ENCODE data around the gene TM2D3. TPM values are rescaled to one million over a fixed set of nuclear protein-coding genes. Genes with fewer than 3 reads are reported as not detected.

The TM2D3 gene
- total RNA-seq, 1 experiment from 2014 or later = 34.9 TPM

DNA sequence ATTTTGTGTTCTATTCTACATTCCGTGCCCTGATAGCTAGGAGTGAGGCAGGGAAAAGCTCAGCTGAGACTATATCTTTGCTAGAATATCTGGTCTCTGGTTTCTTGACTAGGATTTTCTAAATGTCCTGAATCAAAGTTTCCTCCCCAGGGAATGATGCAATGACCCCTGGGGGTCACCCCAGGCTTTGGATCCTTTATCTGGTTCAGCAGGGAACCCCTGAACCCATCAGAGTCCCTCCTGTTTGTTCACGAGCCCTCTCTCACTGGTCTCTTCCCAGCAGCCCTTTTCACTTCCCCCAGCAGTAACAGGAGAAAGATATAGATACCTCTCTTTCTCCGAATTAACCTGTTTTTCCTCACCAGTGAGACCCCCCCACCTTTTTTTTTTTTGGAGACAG, 14.3 kb downstream of the TM2D3 start:
- no peak overlapping the region for H4K5ac ChIP-seq (ENCODE audit: insufficient read length, low read depth, low read length)
- Mint-ChIP-seq H3K9me3 (no peaks in the 10 kb centered on the region), H3K27ac (peak overlapping the region in 2 of 3 experiments; percentile 49 to 63; a peak in 4 of 7 replicates), H3K4me1 (peaks cover 14 to 16% of the 10 kb centered on the region in 2 experiments), H3K36me3 (ENCODE audit: insufficient read depth in 1 of 3, low read depth in 3 of 3) (peaks cover 0 to 23% (median 20%) of the 10 kb centered on the region in 3 experiments; a peak in 5 of 7 replicates), H3K4me3 (no peak overlapping the region), H3K27me3 (ENCODE audit: low read depth) (no peaks in the 10 kb centered on the region)
- peaks cover 2% of the 10 kb centered on the region for H3K79me1 ChIP-seq (ENCODE audit: insufficient read depth, low read depth, low read length, poor library complexity, severe bottlenecking)
- no peak overlapping the region for H2BK5ac ChIP-seq (ENCODE audit: insufficient read length, low read length)
- no peak overlapping the region for H2BK20ac ChIP-seq (ENCODE audit: low read depth, low read length, poor library complexity, severe bottlenecking)
- no peaks in the 10 kb centered on the region for H3K9me3 ChIP-seq (ENCODE audit: control insufficient read depth, low read depth, low read length)
- H2BK120ac ChIP-seq (ENCODE audit: low read depth, low read length, poor library complexity, severe bottlenecking) = no peak overlapping the region
- WGBS (ENCODE audit: extremely low coverage, insufficient read length, low lambda C conversion rate) = no CpG with 5 or more reads among the region's 3 CpGs
- no peaks in the 10 kb centered on the region for H3K23me2 ChIP-seq (ENCODE audit: insufficient read length, low read depth, low read length, poor library complexity, severe bottlenecking)
- no peak overlapping the region for H4K8ac ChIP-seq (replicated peaks; ENCODE audit: insufficient read length, low read depth, low read length)
- no peak overlapping the region for H2AK5ac ChIP-seq (ENCODE audit: insufficient read length, low read length)
- H3K9ac ChIP-seq (ENCODE audit: extremely low read depth, insufficient read length, low read length) = no peak overlapping the region
- no peak overlapping the region for H3K23ac ChIP-seq (ENCODE audit: insufficient read length, low read depth, low read length)
- H3K4ac ChIP-seq (ENCODE audit: low read depth, low read length) = no peak overlapping the region
- H2BK15ac ChIP-seq (ENCODE audit: low read depth, low read length) = no peak overlapping the region
- H3K56ac ChIP-seq (ENCODE audit: insufficient read length, low read depth, low read length) = no peak overlapping the region
- no peaks in the 10 kb centered on the region for H4K20me1 ChIP-seq (ENCODE audit: control insufficient read depth, insufficient read depth, insufficient read length)
- no peak overlapping the region for H3T11ph ChIP-seq (ENCODE audit: low read length)
- H3K4me1 ChIP-seq (ENCODE audit: insufficient read depth, low read length) = no peaks in the 10 kb centered on the region
- no peak overlapping the region for H2BK12ac ChIP-seq (ENCODE audit: insufficient read length, low read depth, low read length)
- no peaks in the 10 kb centered on the region for H3K79me2 ChIP-seq (ENCODE audit: insufficient read depth, low read length)
- no peak overlapping the region for H2AFZ ChIP-seq (ENCODE audit: low read length)
- H3K18ac ChIP-seq (ENCODE audit: insufficient read length, low read depth, low read length) = no peak overlapping the region
- H3K27me3 ChIP-seq (ENCODE audit: insufficient read depth, low read length) = no peaks in the 10 kb centered on the region
- TF ChIP-seq, protein P1, sequence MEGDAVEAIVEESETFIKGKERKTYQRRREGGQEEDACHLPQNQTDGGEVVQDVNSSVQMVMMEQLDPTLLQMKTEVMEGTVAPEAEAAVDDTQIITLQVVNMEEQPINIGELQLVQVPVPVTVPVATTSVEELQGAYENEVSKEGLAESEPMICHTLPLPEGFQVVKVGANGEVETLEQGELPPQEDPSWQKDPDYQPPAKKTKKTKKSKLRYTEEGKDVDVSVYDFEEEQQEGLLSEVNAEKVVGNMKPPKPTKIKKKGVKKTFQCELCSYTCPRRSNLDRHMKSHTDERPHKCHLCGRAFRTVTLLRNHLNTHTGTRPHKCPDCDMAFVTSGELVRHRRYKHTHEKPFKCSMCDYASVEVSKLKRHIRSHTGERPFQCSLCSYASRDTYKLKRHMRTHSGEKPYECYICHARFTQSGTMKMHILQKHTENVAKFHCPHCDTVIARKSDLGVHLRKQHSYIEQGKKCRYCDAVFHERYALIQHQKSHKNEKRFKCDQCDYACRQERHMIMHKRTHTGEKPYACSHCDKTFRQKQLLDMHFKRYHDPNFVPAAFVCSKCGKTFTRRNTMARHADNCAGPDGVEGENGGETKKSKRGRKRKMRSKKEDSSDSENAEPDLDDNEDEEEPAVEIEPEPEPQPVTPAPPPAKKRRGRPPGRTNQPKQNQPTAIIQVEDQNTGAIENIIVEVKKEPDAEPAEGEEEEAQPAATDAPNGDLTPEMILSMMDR (conservative IDR thresholded peaks at IDR 0.05) = no peak
- H4K91ac ChIP-seq (ENCODE audit: insufficient read length, low read depth, low read length) = no peak overlapping the region
- no peak overlapping the region for H3K14ac ChIP-seq (ENCODE audit: insufficient read depth, low read length)
- no peak overlapping the region for H3K27ac ChIP-seq (ENCODE audit: insufficient read length, low read depth, low read length)
- no peak overlapping the region for H3K4me2 ChIP-seq (ENCODE audit: insufficient read depth, insufficient read length, low read length)
- DNase-seq = no peak

Data from H9 (cell line).